GM21360 (cell line): ENCODE results near the gene SCAMP5.

ENCODE experiments used
- ATAC-seq: cut with Tn5 transposase; IDR thresholded peaks from one replicate; pipeline ENCODE4 v1.9.1; 2021; ENCODE audit warnings: mild to moderate bottlenecking, moderate library complexity; ENCODE audit not compliant: unreplicated experiment

The SCAMP5 gene

DNA sequence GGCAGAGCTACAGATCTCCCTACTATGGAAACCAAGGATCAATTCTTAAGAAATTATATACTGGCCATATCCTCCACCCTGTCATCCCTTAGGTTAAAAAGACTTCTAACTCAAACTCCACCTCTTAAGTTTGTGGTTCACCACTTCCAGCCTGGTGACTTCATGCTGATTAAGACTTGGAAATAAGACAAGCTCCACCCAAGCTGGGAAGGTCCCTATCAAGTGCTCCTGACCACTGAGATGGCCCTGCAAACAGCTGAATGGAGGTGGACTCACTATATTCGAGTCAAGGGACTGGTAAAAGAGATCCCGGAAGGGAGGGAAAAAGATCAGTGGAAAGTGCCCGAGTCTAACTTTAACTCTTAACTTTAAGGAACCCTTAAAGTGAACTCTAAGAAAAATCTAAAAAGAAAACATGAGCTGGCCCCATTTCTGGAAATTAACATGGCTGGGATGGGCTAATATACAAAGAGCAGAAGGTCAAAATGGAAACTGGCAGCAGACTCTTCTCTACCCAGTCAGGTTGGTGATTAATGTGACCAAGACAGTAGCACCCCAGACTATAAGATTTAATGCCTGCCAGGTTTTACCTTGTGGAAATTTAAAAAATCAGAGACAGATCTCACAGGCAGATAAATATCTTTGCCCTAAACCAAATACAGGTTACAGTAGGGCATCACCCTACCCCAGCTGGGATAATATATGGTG is 71.9 kb downstream of the SCAMP5 start:
- ATAC-seq = no peak

DNA sequence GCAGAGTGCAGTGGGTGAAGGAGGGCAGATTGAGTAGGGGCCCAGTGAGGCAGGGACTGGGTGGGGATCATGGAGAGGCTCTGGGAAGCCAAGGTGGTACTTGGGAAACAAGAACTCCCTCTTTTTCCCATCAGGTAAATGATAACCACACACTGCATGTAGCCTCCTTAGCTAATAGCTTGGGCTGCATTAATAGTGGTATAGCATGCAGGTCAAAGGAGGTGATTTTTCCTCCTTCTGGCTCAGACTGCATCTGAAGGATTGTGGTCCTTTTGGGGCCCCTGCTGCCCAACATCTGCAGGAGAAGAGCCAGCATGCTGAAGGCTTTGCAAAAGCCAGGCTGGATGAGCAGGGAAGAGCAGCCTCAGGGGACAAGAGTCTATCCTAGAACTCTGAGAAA is 73.4 kb downstream of the SCAMP5 start:
- ATAC-seq = no peak

DNA sequence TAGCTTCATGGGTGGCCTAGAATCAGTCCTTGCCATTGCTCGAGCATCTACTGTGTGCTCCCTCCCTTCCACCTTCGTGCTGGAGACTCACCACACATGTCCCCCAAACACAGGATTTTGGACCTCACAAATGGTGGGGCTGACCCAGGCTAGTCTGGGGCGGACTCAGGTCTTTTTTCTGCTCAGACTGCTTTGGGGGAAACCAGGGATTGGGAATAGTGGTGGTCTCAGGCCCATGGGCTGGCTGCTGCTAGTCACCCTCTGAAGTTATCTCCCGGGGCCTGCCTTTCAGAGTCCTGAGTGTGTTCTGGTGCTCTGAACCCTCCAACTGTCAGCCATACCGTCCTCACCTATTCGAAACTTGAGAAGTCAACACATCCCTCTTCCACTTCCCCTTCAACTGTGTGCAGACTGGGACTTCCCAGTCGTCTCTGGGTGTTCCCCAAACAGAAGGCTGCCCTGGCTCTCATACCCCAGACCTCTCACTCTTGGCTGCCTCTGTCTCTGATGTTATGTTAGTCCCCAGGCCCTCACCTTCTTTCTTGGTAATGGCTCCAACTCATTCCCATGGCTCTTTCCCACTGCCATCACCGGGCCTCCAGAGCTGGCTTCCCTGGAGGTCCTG is 74.0 kb downstream of the SCAMP5 start:
- ATAC-seq = peak; percentile 80

DNA sequence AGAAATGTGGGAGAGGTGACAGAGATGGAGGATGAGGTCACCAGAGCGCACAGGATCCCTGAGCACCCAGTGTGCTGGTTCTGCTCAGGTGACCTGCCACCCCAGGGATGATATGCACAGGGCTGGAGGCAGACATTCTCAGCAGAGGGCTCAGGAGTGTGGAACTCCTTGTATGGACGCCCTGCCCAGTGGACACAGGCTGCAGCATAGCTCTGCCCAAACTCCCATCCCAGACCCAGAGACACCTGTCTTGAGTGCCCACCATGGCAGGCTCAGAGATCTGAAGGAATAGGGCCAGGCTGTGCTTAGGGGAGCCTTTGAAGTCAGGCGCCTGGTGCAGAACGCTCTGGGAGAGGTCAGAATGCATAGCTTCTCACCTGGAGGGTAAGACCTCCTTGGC is 75.3 kb downstream of the SCAMP5 start:
- ATAC-seq = no peak
